Thymus (tissue), 11 donors: ENCODE measurements around the gene C20orf202. TPM values are rescaled to one million over a fixed set of nuclear protein-coding genes. Genes with fewer than 3 reads are reported as not detected.
A peak's percentile ranks its signal among the peaks of the same experiment; 100 is the strongest.

Experiments used
- DNase-seq, 9 donors: peaks; one replicate each; pipeline ENCODE4 v3.0.0-alpha.2; 2013; ENCODE audit warnings: low spot score in 9 of 9, low read depth in 6 of 9, missing footprints in 1 of 9
- H3K27ac ChIP-seq, 2 donors: one replicate each; pipeline ENCODE4 v1.5.1; 2013; ENCODE audit warnings: control low read depth in 1 of 2, low read depth in 1 of 2, low read length in 1 of 2, mild to moderate bottlenecking in 1 of 2, moderate library complexity in 1 of 2
- H3K27me3 ChIP-seq, 2 donors: one replicate each; pipeline ENCODE4 v1.5.1; 2013; ENCODE audit warnings: low read length in 1 of 2; ENCODE audit not compliant: control insufficient read depth in 2 of 2, insufficient read depth in 1 of 2
- H3K36me3 ChIP-seq, 2 donors: one replicate each; pipeline ENCODE4 v1.5.1; 2013; ENCODE audit warnings: low read length in 1 of 2, mild to moderate bottlenecking in 1 of 2, moderate library complexity in 1 of 2; ENCODE audit not compliant: control insufficient read depth in 2 of 2, insufficient read depth in 2 of 2
- H3K4me1 ChIP-seq, 2 donors: one replicate each; pipeline ENCODE4 v1.5.1; 2013; ENCODE audit warnings: low read length in 2 of 2; ENCODE audit not compliant: control insufficient read depth in 2 of 2, insufficient read depth in 2 of 2
- H3K4me3 ChIP-seq, 2 donors: one replicate each; pipeline ENCODE4 v1.5.1; 2013; ENCODE audit warnings: low read length in 2 of 2, control low read depth in 1 of 2, mild to moderate bottlenecking in 1 of 2
- H3K9me3 ChIP-seq, 2 donors: one replicate each; pipeline ENCODE4 v1.5.1; 2013; ENCODE audit warnings: low read length in 1 of 2, mild to moderate bottlenecking in 1 of 2; ENCODE audit not compliant: control insufficient read depth in 2 of 2, insufficient read depth in 1 of 2
- WGBS: extraction: QIAGEN DNeasy Blood & Tissue Kit; methylation state at CpG from one replicate; pipeline ENCODE4 v1.1.7; 2013; 5-methylcytosine and 5-hydroxymethylcytosine counted together
- polyA plus RNA-seq: library from polyadenylated mRNA; stranded (reverse); fragments of 200-250 nt; gene quantifications from one replicate; pipeline ENCODE4 v1.2.3, GENCODE V29; 2013
- total RNA-seq: library from RNA; stranded (reverse); fragments of 120-200 nt; gene quantifications from one replicate; pipeline ENCODE4 v1.2.4, GENCODE V29; 2013
- donor health status: healthy.

Gene C20orf202
- total and polyA plus RNA-seq, 2 donors: 0.09 to 0.27 TPM

- H3K36me3 ChIP-seq: peaks cover 70 to 86% of the 10 kb centered on the region in 2 donors
- H3K4me1 ChIP-seq: no peaks in the 10 kb centered on the region
- DNase-seq: no peak
- WGBS: 98% methylated on average over 1 of the region's 1 CpG
- no peak overlapping the region for H3K27ac ChIP-seq
- no peak overlapping the region for H3K4me3 ChIP-seq
- no peaks in the 10 kb centered on the region for H3K9me3 ChIP-seq
- H3K27me3 ChIP-seq: no peaks in the 10 kb centered on the region
These were observed 37.7 kb upstream of the C20orf202 start for GRCh38 chr20:1165521-1165920.

- no peak overlapping the region for H3K4me3 ChIP-seq
- H3K27ac ChIP-seq: no peak overlapping the region
- no peaks in the 10 kb centered on the region for H3K4me1 ChIP-seq
- DNase-seq: no peak
- WGBS: 96% methylated on average over 9 of the region's 9 CpGs
- peaks cover 68 to 86% of the 10 kb centered on the region in 2 donors for H3K36me3 ChIP-seq
- H3K27me3 ChIP-seq: no peaks in the 10 kb centered on the region
- H3K9me3 ChIP-seq: no peaks in the 10 kb centered on the region
These were observed 37.3 kb upstream of the C20orf202 start for GRCh38 chr20:1165941-1166340.

GRCh38 chr20:1166948-1167720, 36.1 kb upstream of the C20orf202 start:
- H3K36me3 ChIP-seq: peaks cover 67 to 76% of the 10 kb centered on the region in 2 donors
- WGBS: 96% methylated on average over 1 of the region's 1 CpG
- no peaks in the 10 kb centered on the region for H3K9me3 ChIP-seq
- H3K27me3 ChIP-seq: no peaks in the 10 kb centered on the region
- no peak for DNase-seq
- no peak overlapping the region for H3K4me3 ChIP-seq
- H3K4me1 ChIP-seq: no peaks in the 10 kb centered on the region
- no peak overlapping the region for H3K27ac ChIP-seq

- DNase-seq: no peak
- peaks cover 56 to 63% of the 10 kb centered on the region in 2 donors for H3K36me3 ChIP-seq
- over 99% methylated on average over 5 of the region's 5 CpGs for WGBS
- no peak overlapping the region for H3K27ac ChIP-seq
- H3K9me3 ChIP-seq: no peaks in the 10 kb centered on the region
- no peak overlapping the region for H3K4me3 ChIP-seq
- H3K27me3 ChIP-seq: no peaks in the 10 kb centered on the region
- no peaks in the 10 kb centered on the region for H3K4me1 ChIP-seq
These were observed 34.0 kb upstream of the C20orf202 start for GRCh38 chr20:1169224-1169623.

- Histone ChIP-seq H3K4me1 (no peaks in the 10 kb centered on the region), H3K36me3 (peaks cover 33 to 44% of the 10 kb centered on the region in 2 donors), H3K4me3 (no peak overlapping the region), H3K27me3 (no peaks in the 10 kb centered on the region), H3K9me3 (no peaks in the 10 kb centered on the region), H3K27ac (no peak overlapping the region)
- 93% methylated on average over 4 of the region's 4 CpGs for WGBS
- peak in 6 of 9 donors; percentile 16 to 54 (median 30) for DNase-seq
These were observed 31.7 kb upstream of the C20orf202 start for GRCh38 chr20:1171461-1172093.

- no peak overlapping the region for H3K27ac ChIP-seq
- H3K4me1 ChIP-seq: no peaks in the 10 kb centered on the region
- no peaks in the 10 kb centered on the region for H3K9me3 ChIP-seq
- peaks cover 22 to 30% of the 10 kb centered on the region in 2 donors for H3K36me3 ChIP-seq
- no peak overlapping the region for H3K4me3 ChIP-seq
- no peak for DNase-seq
- H3K27me3 ChIP-seq: no peaks in the 10 kb centered on the region
- WGBS: 97% methylated on average over 4 of the region's 4 CpGs
These were observed 29.6 kb upstream of the C20orf202 start for GRCh38 chr20:1173698-1174097.

GRCh38 chr20:1174787-1175186, 28.5 kb upstream of the C20orf202 start:
- WGBS: 98% methylated on average over 8 of the region's 8 CpGs
- H3K36me3 ChIP-seq: peaks cover 15 to 20% of the 10 kb centered on the region in 2 donors
- no peaks in the 10 kb centered on the region for H3K27me3 ChIP-seq
- no peaks in the 10 kb centered on the region for H3K9me3 ChIP-seq
- H3K4me3 ChIP-seq: no peak overlapping the region
- H3K4me1 ChIP-seq: no peaks in the 10 kb centered on the region
- no peak for DNase-seq
- no peak overlapping the region for H3K27ac ChIP-seq

GRCh38 chr20:1177680-1178079, 25.6 kb upstream of the C20orf202 start:
- peaks cover 3 to 7% of the 10 kb centered on the region in 2 donors for H3K36me3 ChIP-seq
- H3K4me1 ChIP-seq: no peaks in the 10 kb centered on the region
- no peak overlapping the region for H3K27ac ChIP-seq
- H3K4me3 ChIP-seq: no peak overlapping the region
- no peaks in the 10 kb centered on the region for H3K9me3 ChIP-seq
- 96% methylated on average over 5 of the region's 5 CpGs for WGBS
- H3K27me3 ChIP-seq: peaks cover under 1 to 6% of the 10 kb centered on the region in 2 donors
- no peak for DNase-seq

GRCh38 chr20:1178103-1178502, 25.2 kb upstream of the C20orf202 start:
- H3K36me3 ChIP-seq: peaks cover 0 to 7% of the 10 kb centered on the region in 2 donors
- DNase-seq: no peak

More at GRCh38 chr20:1178103-1178502, 25.2 kb upstream of the C20orf202 start:
- no peaks in the 10 kb centered on the region for H3K9me3 ChIP-seq
- no peak overlapping the region for H3K4me3 ChIP-seq
- H3K27ac ChIP-seq: no peak overlapping the region
- H3K27me3 ChIP-seq: peaks cover 5 to 10% of the 10 kb centered on the region in 2 donors
- WGBS: 96% methylated on average over 3 of the region's 3 CpGs
- no peaks in the 10 kb centered on the region for H3K4me1 ChIP-seq
